ENCODE data around the gene ELAC1.

DNA sequence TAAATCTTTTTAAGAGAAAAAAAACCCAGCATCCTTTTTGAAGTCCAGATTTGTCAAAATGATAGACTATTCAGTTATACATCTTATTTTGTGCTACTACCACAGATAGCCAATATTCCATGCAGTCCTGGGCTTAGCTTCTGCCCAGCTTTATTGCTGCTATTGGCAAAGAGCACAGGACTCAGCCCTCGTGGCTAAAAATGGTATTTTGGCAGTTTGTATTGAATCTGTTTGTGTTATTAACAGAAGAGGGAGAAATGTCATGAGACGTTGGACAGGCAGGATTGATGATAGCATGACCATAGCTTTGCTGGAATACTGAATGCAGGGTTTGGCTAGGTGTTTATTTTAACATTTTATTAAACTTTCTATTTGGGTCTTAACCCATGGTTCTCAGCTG is 19.4 kb downstream of the ELAC1 start:
- TF ChIP-seq POLR2A (IDR thresholded peaks at IDR 0.05) (no peak), CTCF (IDR thresholded peaks at IDR 0.05) (no peak)

Measured in body of pancreas (tissue), 4 donors.